ENCODE results near the gene DIPK1C.

DIPK1C gene

DNA sequence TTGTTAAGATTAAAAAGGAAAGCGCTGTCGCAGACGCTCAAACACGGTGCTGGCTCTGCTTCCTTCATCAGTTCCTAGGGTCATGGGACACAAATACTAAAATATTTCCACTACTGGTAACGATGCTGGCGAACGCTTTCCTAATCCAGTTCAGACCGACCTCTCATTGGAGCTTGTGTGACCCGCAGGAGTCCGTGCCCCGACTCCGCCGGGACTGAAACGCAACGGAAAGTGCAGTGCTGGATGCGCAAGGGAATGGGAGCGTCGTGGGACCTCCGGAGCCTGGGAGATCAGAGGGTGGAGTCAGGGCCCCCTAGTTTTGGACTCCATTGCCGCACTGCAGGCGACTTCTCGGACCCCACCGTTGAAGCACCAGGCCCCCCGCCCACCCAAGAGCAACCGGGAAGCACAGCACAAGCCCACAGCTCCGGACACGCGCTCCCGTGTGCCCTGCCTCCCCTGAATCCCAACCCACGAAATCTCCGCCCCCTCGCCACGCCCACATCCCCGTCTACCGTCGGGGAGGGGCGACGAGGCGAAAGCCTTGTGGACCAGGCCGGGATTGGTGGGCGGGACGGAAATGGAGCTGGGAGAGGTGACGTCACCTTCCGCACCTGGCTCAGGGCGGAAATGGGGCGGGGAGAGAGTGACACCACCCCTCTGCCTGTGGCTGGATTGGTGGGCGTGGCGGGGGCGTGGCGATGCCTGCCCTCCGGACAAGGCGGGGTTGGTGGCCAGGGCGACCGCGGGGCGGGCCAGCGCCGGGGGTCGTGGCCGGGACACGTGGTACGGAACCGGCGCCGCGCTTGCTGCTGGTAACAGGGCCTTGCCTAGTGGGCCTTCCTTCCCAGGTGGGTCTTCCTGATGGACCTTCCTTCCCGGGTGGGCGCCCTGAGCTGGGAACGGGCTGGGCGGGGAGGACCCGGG is 38.7 kb upstream of the DIPK1C start, which contains the start of gene CNDP2:
TSS of gene CNDP2 (plus strand) at position 783 of the 927 bp plus-strand sequence. CDS start 3,611 bp downstream, outside the sequence.
- TF ChIP-seq, protein P1, sequence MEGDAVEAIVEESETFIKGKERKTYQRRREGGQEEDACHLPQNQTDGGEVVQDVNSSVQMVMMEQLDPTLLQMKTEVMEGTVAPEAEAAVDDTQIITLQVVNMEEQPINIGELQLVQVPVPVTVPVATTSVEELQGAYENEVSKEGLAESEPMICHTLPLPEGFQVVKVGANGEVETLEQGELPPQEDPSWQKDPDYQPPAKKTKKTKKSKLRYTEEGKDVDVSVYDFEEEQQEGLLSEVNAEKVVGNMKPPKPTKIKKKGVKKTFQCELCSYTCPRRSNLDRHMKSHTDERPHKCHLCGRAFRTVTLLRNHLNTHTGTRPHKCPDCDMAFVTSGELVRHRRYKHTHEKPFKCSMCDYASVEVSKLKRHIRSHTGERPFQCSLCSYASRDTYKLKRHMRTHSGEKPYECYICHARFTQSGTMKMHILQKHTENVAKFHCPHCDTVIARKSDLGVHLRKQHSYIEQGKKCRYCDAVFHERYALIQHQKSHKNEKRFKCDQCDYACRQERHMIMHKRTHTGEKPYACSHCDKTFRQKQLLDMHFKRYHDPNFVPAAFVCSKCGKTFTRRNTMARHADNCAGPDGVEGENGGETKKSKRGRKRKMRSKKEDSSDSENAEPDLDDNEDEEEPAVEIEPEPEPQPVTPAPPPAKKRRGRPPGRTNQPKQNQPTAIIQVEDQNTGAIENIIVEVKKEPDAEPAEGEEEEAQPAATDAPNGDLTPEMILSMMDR (IDR thresholded peaks at IDR 0.05; ENCODE audit: control extremely low read depth, extremely low read depth, low read depth, missing control alignments), result no peak
- peak; percentile 98 for DNase-seq (ENCODE audit: extremely low spot score)
- POLR2A ChIA-PET, result interaction anchor here (1.0 kb wide), 1 partner anchor 49 kb away, joined by 3 read pairs; no protein-coding TSS in a partner anchor
- CTCF ChIA-PET, result interaction anchor here (1.2 to 4.8 kb wide), 5 partner anchors 10 to 141 kb away, joined by 3 to 56 read pairs (median 3); no protein-coding TSS in a partner anchor

DNA sequence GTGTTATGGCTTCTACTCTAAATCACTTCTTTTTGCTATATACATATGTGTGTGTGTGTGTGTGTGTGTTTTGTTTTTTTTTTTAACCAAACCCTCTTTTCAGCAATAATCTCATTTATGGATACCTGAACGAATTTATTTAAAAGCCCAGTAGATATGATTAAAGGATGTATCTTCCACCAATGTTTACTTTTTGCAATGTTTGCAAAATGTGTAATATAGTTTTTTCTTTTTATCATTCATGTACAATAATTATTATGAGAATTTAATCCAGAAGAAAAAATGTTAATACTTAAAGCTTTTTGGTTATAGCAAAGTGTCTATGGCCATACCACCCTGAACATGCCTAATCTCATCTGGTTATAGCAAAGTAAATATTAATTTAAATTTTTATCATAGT is 37.4 kb upstream of the DIPK1C start:
- TF ChIP-seq, protein P1 (IDR thresholded peaks at IDR 0.05; ENCODE audit: control extremely low read depth, extremely low read depth, low read depth, missing control alignments), result no peak
- ChIA-PET CTCF (interaction anchor here (1.0 to 4.8 kb wide), 3 partner anchors 10 to 454 kb away, joined by 3 to 56 read pairs (median 7); no protein-coding TSS in a partner anchor), POLR2A (no interaction called here)
- no peak for DNase-seq (ENCODE audit: extremely low spot score)

DNA sequence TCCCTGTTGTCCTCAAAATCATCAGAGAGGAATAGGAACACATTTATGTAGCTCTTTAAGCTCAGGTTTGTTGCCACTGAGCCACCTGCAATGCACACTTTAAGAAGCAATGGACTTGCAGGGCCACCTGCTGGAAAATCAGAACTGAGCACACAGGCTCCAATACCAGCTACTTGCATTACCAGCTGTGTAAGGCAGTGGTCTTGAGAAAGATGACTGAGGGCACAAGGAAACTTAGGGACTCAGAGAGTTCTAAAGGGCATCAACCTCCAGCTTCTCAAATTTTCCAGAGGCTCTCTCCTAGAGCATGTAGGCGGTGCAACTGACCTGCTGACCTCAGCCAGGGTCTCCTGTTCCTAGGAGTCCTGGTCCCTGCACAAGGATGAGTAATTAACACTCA is 36.6 kb upstream of the DIPK1C start:
- POLR2A ChIA-PET, result no interaction called here
- CTCF ChIA-PET, result interaction anchor here (0.7 to 4.8 kb wide), 15 partner anchors 9 to 454 kb away, joined by 3 to 56 read pairs (median 4); no protein-coding TSS in a partner anchor

DNA sequence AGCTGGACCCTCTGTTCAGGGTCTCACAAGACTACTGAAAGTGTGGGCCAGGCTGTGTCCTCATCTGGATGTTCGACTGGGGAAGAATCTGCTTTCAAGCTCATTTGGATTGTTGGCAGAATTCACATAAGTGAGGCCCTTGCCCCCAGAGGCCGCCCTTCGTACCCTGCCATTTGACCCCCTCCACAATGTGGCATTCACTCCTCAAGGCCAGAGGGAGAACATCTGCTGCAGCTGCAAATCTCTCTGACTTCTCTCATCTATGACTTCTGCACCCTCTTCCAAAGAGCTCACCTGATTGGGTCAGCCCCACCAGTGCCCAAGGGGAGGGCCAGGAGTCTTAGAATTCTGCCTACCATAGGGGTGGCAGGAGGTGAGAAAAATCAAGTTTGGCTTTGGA is 35.2 kb upstream of the DIPK1C start:
- DNase-seq (ENCODE audit: extremely low spot score), result no peak
- ChIA-PET CTCF (interaction anchor here (1.4 to 4.8 kb wide), 6 partner anchors 9 to 150 kb away, joined by 3 to 56 read pairs (median 9); no protein-coding TSS in a partner anchor), POLR2A (no interaction called here)
- TF ChIP-seq, protein P1 (IDR thresholded peaks at IDR 0.05; ENCODE audit: control extremely low read depth, extremely low read depth, low read depth, missing control alignments), result no peak

More for the DNA sequence above, 36.6 kb upstream of the DIPK1C start:
- peak; percentile 39 for DNase-seq (ENCODE audit: extremely low spot score)
- TF ChIP-seq, protein P1 (IDR thresholded peaks at IDR 0.05; ENCODE audit: control extremely low read depth, extremely low read depth, low read depth, missing control alignments), result peak; percentile 80

DNA sequence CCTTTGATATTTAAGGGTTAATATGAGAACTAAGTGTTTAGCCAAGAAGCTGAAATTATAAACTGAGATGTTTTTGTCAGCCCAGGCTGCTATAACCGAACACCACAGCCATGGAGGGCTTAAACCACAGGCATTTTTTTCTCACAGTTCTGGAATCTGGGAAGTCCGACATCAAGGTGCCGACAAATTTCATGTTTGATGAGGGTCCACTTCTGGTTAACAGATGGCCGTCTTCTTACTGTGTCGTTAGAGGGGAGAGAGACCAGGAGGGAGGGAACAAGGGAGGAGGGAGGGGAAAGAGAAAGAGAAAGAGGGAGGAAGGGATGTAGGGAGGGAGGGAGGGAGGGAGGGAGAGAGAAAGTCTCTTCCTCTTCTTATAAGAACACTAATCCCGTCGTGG is 32.6 kb upstream of the DIPK1C start:
- CTCF ChIA-PET, result no interaction called here
- DNase-seq (ENCODE audit: extremely low spot score), result no peak
- POLR2A ChIA-PET, result no interaction called here
- TF ChIP-seq, protein P1 (IDR thresholded peaks at IDR 0.05; ENCODE audit: control extremely low read depth, extremely low read depth, low read depth, missing control alignments), result no peak

DNA sequence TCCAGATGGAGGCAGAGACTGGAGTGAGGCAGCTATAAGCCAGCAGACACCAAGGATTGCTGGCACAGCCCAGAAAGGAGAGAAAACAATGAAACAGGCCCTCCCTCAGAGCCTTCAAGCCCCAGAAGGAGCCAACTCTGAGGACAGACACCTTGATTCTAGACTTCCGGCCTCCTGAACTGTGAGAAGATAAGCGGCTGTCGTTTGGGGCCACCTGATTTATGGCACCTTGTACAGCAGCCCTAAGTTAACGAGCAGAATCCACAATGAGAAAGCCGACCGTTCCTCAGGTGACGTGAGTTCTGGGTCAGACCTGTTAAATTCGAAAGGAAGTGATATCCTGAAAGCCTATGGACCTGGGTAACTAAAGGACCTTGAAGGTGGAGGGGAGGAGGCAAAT is 31.8 kb upstream of the DIPK1C start:
- DNase-seq (ENCODE audit: extremely low spot score), result no peak
- TF ChIP-seq, protein P1 (IDR thresholded peaks at IDR 0.05; ENCODE audit: control extremely low read depth, extremely low read depth, low read depth, missing control alignments), result no peak
- POLR2A ChIA-PET, result no interaction called here

More for the DNA sequence above, 31.8 kb upstream of the DIPK1C start:
- CTCF ChIA-PET, result no interaction called here
